HG03039 (cell line): ENCODE data around the gene TOX2.

Experiments
- ATAC-seq: cut with Tn5 transposase; IDR thresholded peaks from one replicate; pipeline ENCODE4 v1.9.1; 2021; ENCODE audit warnings: mild to moderate bottlenecking, moderate library complexity; ENCODE audit not compliant: unreplicated experiment

The TOX2 gene

GRCh38 chr20:44073011-44073674 is 158.5 kb downstream of the TOX2 start:
- no peak for ATAC-seq

GRCh38 chr20:44073675-44074071 is 159.0 kb downstream of the TOX2 start:
- no peak for ATAC-seq

- ATAC-seq, result no peak
Observed at GRCh38 chr20:44074252-44075151, 159.8 kb downstream of the TOX2 start.

DNA sequence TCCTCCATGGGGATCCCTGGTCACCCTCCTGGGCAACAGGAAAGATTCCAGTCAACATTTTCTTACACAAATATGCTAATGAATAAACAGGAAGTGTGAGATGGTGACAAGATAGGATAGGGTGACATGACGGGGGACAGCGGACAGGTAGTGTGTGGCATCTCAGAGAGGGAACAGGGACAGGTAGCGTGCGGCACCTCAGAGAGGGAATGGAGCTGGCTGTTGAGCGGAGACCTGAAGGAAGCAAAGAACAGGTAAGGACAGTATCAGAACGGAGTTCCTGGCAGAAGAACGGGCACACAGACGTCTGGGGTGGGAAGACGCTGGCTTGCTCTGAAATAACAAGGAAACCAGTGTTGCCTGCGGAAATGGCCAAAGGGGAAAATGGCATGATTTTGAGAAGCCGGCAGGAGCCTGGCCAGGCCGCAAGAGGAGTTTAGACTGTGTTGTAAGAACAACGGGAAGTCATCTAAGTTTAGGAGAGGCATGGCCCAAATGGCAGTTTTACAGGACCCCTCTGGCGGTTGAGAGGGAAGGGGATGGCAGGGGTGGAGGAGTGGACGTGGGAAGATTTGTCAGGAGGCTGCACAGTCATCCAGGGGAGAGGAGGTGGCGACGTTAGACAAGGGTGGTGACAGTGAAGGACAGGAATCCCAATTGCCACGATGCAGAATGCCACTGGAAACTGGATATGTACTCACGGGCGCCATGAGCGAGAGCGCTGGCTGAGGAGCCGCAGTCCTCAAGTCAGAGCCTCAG is 160.7 kb downstream of the TOX2 start:
- ATAC-seq, result no peak

DNA sequence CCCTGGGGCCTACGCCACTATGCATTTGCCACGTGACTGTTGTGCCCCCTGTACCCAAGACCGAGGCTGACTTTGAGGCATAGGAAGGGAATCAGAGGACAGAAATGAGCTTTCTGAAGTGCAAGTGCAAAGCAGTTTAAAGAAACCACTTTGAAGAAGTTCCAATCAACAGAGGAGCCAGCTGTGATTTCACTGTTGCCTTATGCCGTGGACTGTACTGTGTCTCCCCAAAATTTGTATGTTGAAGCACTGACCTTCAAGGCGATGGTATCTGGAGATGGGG is 161.2 kb downstream of the TOX2 start:
- no peak for ATAC-seq

GRCh38 chr20:44079291-44079690 is 164.6 kb downstream of the TOX2 start:
- ATAC-seq, result no peak

- no peak for ATAC-seq
Observed at GRCh38 chr20:44080064-44080463, 165.4 kb downstream of the TOX2 start.

GRCh38 chr20:44080646-44081267 is 166.1 kb downstream of the TOX2 start:
- ATAC-seq, result no peak

- ATAC-seq, result no peak
Observed at GRCh38 chr20:44081476-44081875, 166.8 kb downstream of the TOX2 start.

DNA sequence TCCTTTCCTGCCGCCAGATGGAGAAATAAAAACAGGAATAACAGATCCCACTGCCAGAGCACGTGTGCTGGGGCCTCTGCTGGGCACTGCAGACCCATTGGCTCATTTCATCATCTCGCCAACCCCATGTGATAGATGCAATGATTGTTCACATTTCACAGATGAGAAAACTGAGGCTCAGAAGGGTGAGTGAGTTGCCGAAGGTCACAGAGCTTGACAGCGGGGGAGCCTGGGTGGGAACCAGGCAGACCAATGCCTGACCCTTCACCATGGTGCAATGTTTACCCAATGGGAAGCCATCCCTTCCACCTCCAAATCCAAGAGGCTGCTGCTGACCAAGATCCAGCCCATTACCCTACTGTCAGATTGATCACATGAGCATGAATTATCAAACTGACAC is 167.2 kb downstream of the TOX2 start:
- ATAC-seq, result no peak

DNA sequence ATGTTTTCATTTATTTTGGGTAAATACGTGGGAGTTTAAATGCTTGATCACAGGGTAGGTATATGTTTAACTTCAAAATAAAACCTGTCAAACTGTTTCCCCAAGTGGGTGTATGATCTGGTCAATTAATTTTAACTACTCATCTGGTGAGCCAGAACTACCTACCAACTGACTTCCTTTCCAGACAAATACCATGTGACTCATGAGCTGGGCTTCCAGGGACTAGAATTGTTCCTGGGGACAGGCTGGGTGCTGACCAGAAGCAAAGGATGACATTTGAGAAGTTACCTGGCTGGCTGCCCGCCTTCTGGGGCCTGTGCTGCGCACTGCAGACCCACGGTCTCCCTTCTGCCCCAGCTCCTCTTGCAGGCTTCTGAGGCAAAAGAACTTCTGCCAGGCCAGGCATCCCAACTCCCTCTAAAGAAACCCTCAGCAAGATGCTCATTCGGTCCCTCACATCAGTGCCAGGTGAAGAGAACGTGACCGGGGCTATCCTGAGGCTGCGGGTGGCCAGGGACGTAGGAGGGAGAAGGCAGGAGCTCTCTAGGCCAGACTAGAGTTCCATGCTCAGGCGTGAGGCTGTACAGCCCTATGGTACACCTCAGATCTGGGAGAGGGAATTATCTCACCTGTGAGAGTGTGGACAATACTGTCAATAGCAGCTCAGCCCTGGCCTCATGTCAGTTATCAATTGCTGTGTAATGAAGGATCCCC is 168.7 kb downstream of the TOX2 start:
- ATAC-seq, result no peak

- ATAC-seq, result no peak
Observed at GRCh38 chr20:44084439-44084838, 169.8 kb downstream of the TOX2 start.

- no peak for ATAC-seq
Observed at GRCh38 chr20:44084891-44085290, 170.2 kb downstream of the TOX2 start.

DNA sequence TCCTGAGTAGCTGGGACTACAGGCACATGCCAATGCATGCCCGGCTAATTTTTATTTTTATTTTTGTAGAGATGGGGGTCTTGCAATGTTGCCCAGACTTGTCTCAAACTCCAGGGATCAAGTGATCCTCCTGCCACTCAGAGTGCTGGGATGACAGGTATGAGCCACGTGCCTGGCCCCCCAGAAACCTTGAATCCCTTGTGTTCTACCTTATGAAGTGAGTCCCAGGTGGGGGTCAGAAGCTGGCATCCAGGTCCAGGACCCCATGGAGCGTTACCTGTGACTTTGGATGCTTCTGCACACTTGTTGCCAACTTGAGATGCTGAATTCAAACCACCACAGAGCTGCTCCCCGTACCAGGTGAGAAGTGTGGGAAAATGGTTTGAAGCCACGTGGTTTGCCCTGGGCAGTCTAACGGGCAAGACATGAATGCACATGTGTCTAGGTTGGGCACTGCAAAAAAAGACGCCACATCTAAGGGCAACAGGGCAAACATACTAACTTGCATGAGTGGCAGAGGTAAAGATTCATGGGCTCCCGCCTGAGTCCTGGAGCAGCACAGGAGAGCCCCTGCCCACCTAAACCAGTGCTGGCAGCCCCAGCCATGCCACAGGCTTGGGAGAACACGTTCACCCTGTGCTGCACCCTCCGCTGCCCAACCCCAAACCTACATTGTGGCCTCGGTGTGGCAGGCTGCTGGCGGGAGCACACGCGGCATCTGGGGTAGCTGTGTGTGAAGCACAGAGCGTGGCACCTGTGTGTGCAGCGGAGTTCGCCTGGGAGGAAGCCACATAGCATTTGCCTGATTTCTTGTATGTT is 171.2 kb downstream of the TOX2 start:
- ATAC-seq, result no peak

DNA sequence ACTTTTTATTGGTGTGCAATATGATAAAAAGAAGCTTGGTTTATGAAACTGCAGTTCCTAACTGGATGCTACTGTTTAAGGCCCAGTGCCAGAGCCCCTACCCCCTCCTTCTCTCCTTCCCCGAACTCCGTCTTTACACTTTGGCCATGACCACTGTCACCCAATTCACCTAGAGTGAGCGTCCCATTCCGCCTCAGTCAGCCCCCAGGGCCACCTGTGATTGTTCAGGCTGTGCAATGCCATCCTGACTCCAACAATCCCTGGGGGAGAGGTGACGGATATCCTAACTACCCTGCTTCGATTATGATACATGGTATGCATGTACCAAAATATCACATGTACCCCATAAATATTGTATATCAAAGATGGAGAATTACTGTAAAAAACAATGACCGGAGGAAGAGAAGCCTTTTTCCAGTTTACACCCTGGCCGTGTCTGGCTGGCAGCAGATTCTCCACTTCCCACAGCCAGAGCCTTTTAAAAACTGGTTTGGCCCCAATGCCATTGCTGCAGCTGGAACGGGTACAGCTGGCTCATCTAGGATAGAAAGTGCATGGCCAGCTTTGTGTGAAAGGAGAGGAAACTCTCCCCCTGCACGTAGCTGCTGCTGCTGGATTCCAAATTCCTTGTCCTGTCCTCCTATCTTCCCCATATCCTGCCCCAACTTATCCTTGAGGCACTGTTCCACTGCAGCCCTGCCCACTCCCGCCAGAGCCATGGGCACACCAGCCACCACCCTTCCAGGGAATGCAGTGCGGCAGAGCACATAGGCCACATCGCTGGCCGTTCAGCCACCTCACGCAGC is 172.6 kb downstream of the TOX2 start:
- no peak for ATAC-seq

- ATAC-seq, result no peak
Observed at GRCh38 chr20:44087857-44088120, 173.1 kb downstream of the TOX2 start.

DNA sequence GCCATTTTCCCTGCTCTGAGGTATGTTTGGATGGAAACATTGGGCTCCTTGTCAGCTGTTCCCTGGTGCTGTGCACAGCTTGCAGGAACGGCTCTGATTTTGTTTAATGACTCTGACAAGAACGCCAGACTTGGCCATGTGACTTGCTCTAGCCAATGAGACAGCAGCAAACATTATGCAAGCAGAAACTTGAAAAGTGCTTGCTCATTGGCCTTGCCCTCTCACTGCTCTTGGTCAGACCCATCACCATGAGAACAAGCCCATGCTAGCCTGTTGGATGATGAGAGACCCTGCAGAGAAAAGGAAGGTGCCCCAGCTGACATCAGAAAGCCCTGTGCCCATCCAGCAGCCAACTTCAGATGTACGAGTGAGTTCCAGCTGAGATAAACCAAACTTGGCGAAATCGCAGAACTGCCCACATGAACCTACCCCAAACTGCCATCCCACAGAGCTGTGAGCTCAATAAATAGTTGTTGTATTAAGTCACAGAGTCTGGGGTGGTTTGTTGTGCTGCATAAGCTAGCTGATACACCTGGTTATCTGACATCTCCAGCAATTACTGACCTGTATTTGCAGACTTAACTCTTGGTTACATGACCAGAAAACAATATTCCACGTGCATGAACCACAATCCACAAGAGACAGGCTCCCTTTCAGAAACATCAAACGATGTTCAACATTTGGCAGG is 175.5 kb downstream of the TOX2 start:
- ATAC-seq, result no peak

DNA sequence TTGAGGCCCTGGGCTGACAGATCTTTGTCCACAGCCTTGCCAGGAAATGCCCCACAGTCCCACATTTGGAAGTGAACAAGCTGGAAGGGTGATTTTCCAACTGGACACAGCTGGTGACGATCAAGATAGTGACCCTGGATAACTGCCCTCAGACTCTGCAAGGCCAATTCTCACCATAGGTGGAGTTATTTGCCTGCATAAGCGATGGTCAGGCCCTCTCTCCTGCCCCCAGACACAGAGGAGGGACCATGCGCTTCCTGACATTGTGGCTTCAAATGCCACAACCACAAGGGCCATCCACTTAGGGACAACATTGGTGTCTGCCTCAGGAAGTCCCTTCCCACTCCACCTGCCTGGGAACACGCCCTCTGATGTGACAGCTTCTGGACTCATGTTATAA is 176.4 kb downstream of the TOX2 start:
- ATAC-seq, result no peak
